Parathyroid adenoma (tissue), 2 donors: ENCODE measurements around the gene PLA1A.

Experiments
- H2AFZ ChIP-seq: fragments of 300-600 bp; sonication (generic); one replicate; pipeline ENCODE4 v1.7.0; 2017; ENCODE audit warnings: antibody characterized with exemption, mild to moderate bottlenecking
- H3K27ac ChIP-seq: fragments of 300-600 bp; sonication (generic); one replicate; pipeline ENCODE4 v1.7.0; 2017
- H3K27me3 ChIP-seq: fragments of 300-600 bp; sonication (generic); one replicate; pipeline ENCODE4 v1.7.0; 2017; ENCODE audit warnings: low read length; ENCODE audit not compliant: control insufficient read depth, insufficient read depth
- H3K36me3 ChIP-seq: fragments of 300-600 bp; sonication (generic); one replicate; pipeline ENCODE4 v1.7.0; 2017; ENCODE audit warnings: low read length; ENCODE audit not compliant: control insufficient read depth, insufficient read depth
- H3K4me1 ChIP-seq: fragments of 300-600 bp; sonication (generic); one replicate; pipeline ENCODE4 v1.7.0; 2017; ENCODE audit warnings: control low read depth
- H3K4me2 ChIP-seq: fragments of 300-600 bp; sonication (generic); one replicate; pipeline ENCODE4 v1.7.0; 2017; ENCODE audit warnings: low read length
- H3K4me3 ChIP-seq: fragments of 300-600 bp; sonication (generic); one replicate; pipeline ENCODE4 v1.7.0; 2017; ENCODE audit warnings: low read depth, low read length
- H3K79me2 ChIP-seq: fragments of 300-600 bp; sonication (generic); one replicate; pipeline ENCODE4 v1.7.0; 2017; ENCODE audit warnings: control low read depth
- H3K9ac ChIP-seq: fragments of 300-600 bp; sonication (generic); one replicate; pipeline ENCODE4 v1.7.0; 2017; ENCODE audit warnings: mild to moderate bottlenecking
- H3K9me3 ChIP-seq: fragments of 300-600 bp; sonication (generic); one replicate; pipeline ENCODE4 v1.7.0; 2017; ENCODE audit warnings: low read length; ENCODE audit not compliant: control insufficient read depth
- TF ChIP-seq, protein P1 (sequence below): fragments of 300-600 bp; sonication (generic); IDR thresholded peaks from one replicate; pipeline ENCODE4 v1.7.0; 2017; ENCODE audit warnings: antibody characterized with exemption, mild to moderate bottlenecking
- donor health status: primary hyperparathyroidism.

PLA1A gene

DNA sequence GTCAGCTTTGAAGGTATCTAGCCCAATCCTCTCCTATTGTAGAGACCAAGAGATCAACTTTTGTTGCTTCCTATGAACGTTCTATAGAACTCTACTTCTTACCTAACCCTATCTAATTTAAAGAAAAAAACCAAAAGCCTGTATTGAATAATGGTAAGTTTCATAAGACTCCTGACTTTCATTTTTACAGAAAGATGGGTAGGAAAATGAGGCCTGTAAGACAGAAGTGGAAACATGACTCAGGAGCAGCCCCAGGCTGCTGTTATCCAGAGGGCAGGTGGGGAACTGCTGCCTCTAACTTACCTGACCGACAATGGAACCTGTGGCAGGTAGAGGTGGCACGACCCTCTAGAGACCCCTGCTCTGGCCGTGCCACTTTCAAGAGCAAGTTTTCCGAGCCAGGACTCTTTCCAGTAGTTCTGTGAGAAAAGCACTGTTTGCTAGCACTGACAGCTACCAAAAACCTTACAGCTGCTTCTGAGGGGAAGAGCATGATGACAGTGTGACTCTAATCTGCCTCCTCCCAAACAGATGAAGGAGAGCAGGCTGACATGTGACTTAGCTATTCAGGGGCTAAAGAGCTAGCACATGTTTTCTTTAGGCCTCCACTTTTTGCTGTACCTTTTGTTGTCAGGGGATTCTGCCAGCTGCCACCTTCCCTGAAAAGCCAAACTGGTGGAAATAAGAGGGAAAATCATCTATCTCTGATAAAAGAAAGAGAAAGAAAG is 45.2 kb downstream of the PLA1A start:
- H3K27ac ChIP-seq: peak overlapping the region; percentile 15
- H3K27me3 ChIP-seq: no peaks in the 10 kb centered on the region
- no peak overlapping the region for H3K4me3 ChIP-seq
- no peaks in the 10 kb centered on the region for H3K36me3 ChIP-seq
- no peak overlapping the region for H3K9ac ChIP-seq
- H3K9me3 ChIP-seq: no peaks in the 10 kb centered on the region
- H3K4me1 ChIP-seq: peaks cover 29% of the 10 kb centered on the region
- H3K79me2 ChIP-seq: no peaks in the 10 kb centered on the region
- H2AFZ ChIP-seq: peak overlapping the region; percentile 31
- no peak overlapping the region for H3K4me2 ChIP-seq
- TF ChIP-seq, protein P1, sequence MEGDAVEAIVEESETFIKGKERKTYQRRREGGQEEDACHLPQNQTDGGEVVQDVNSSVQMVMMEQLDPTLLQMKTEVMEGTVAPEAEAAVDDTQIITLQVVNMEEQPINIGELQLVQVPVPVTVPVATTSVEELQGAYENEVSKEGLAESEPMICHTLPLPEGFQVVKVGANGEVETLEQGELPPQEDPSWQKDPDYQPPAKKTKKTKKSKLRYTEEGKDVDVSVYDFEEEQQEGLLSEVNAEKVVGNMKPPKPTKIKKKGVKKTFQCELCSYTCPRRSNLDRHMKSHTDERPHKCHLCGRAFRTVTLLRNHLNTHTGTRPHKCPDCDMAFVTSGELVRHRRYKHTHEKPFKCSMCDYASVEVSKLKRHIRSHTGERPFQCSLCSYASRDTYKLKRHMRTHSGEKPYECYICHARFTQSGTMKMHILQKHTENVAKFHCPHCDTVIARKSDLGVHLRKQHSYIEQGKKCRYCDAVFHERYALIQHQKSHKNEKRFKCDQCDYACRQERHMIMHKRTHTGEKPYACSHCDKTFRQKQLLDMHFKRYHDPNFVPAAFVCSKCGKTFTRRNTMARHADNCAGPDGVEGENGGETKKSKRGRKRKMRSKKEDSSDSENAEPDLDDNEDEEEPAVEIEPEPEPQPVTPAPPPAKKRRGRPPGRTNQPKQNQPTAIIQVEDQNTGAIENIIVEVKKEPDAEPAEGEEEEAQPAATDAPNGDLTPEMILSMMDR: no peak

DNA sequence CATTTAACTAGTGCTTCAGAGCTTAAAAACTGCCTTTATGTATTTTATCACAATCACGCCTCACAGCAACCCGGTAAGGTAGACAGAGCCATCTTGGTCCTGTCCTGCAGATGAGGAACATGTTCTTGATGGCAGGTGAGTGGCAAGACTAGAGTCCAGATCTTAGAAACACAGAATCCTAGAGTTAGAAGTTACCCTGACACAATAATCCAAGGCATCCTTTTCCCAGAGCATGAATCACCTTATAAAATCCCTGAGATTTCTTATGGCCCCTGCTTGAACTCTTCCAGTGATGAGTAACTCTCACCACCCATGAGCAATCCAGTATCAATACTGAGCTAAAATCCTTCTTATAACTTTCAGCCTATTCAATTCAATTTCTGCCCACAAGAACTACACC is 45.8 kb downstream of the PLA1A start:
- TF ChIP-seq, protein P1: no peak
- H3K4me1 ChIP-seq: peaks cover 29% of the 10 kb centered on the region
- no peak overlapping the region for H3K4me2 ChIP-seq
- H3K27me3 ChIP-seq: no peaks in the 10 kb centered on the region
- no peaks in the 10 kb centered on the region for H3K9me3 ChIP-seq
- no peak overlapping the region for H3K4me3 ChIP-seq
- H3K36me3 ChIP-seq: no peaks in the 10 kb centered on the region
- H3K79me2 ChIP-seq: no peaks in the 10 kb centered on the region
- H3K27ac ChIP-seq: no peak overlapping the region
- H2AFZ ChIP-seq: no peak overlapping the region
- H3K9ac ChIP-seq: no peak overlapping the region

DNA sequence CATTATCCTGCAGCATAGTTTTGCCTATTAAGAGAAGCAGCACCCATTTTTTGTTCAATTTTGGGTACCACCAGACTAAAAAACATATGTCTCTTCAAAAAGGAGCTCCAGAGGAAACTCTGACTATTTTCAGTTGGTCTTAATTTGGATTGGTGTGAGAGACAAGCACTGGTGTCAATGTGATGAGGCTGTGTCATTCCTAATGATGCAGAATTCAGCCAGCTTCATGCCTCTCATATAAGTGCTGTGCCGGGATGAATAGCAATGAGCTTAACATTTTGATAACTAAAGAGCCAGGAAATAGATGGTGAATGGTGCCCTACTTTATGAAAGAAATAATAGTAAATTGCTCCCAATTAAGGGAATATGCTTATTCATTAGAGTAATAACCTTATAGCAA is 46.8 kb downstream of the PLA1A start:
- Histone ChIP-seq H3K4me1 (peaks cover 20% of the 10 kb centered on the region), H2AFZ (no peak overlapping the region), H3K79me2 (no peaks in the 10 kb centered on the region), H3K9ac (no peak overlapping the region), H3K4me3 (no peak overlapping the region), H3K36me3 (no peaks in the 10 kb centered on the region), H3K4me2 (no peak overlapping the region), H3K27ac (no peak overlapping the region), H3K9me3 (no peaks in the 10 kb centered on the region), H3K27me3 (no peaks in the 10 kb centered on the region)
- TF ChIP-seq, protein P1: no peak

DNA sequence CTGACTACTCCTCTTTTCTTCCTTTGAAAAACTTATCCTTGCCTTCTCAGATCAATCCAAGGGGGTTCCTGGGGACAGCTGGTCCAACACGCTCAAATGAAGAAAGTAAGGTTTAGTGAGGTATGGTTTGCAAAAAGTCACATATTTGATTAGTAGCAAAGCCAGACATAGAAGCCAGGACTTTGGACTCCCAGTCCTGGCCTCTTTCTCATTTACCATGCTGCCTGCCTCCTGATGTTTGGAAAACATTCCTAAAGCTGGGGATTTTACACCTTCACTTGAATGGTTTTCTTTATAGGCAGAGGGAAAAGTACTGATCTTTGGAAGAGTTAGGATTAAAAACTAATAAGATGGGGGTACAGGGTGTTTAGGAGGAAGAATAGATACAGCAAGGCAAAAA is 48.1 kb downstream of the PLA1A start:
- H3K27ac ChIP-seq: peak overlapping the region; percentile 82
- TF ChIP-seq, protein P1: no peak
- H3K4me2 ChIP-seq: no peak overlapping the region
- H3K4me3 ChIP-seq: no peak overlapping the region
- no peak overlapping the region for H3K9ac ChIP-seq
- no peaks in the 10 kb centered on the region for H3K36me3 ChIP-seq
- H3K9me3 ChIP-seq: no peaks in the 10 kb centered on the region
- H3K27me3 ChIP-seq: no peaks in the 10 kb centered on the region
- H3K79me2 ChIP-seq: no peaks in the 10 kb centered on the region
- no peak overlapping the region for H2AFZ ChIP-seq
- peaks cover 20% of the 10 kb centered on the region for H3K4me1 ChIP-seq

DNA sequence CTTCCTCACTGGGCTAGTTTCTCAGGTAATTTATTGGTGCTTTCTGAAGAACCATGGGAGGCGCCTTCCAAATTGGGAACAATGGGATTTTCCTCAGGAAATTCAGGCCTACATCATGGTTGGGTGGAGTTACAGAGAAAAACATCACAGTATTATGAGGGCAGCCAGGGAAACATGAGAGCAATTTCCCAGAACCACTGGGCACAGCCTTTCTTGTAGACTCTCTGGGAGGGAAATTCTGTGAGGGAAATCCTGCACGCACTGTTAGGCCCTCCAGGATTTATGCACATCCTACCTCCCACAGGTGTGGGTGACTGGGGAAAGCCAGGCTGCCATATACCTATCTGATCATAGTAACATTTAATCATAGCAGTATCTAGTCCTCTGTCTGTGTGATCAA is 49.5 kb downstream of the PLA1A start:
- no peaks in the 10 kb centered on the region for H3K79me2 ChIP-seq
- peak overlapping the region; percentile 82 for H3K27ac ChIP-seq
- peak overlapping the region; percentile 65 for H2AFZ ChIP-seq
- TF ChIP-seq, protein P1: no peak
- H3K4me2 ChIP-seq: no peak overlapping the region
- no peaks in the 10 kb centered on the region for H3K9me3 ChIP-seq
- peaks cover 20% of the 10 kb centered on the region for H3K4me1 ChIP-seq
- no peaks in the 10 kb centered on the region for H3K27me3 ChIP-seq
- no peaks in the 10 kb centered on the region for H3K36me3 ChIP-seq
- no peak overlapping the region for H3K4me3 ChIP-seq
- H3K9ac ChIP-seq: no peak overlapping the region
